ENCODE measurements around the gene CISD3.

Gene CISD3, protein sequence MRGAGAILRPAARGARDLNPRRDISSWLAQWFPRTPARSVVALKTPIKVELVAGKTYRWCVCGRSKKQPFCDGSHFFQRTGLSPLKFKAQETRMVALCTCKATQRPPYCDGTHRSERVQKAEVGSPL

GRCh38 chr17:38729886-38730525 is at the start of gene CISD3:
TSS of gene CISD3 (plus strand) at chr17:38730341. CDS start at chr17:38730359, 18 bp downstream.
- peak; percentile 85 for DNase-seq

- no peak for DNase-seq
Measured at GRCh38 chr17:38681096-38681495, 49.0 kb upstream of the CISD3 start.

- DNase-seq = no peak
Measured at GRCh38 chr17:38685491-38685890, 44.6 kb upstream of the CISD3 start.

DNA sequence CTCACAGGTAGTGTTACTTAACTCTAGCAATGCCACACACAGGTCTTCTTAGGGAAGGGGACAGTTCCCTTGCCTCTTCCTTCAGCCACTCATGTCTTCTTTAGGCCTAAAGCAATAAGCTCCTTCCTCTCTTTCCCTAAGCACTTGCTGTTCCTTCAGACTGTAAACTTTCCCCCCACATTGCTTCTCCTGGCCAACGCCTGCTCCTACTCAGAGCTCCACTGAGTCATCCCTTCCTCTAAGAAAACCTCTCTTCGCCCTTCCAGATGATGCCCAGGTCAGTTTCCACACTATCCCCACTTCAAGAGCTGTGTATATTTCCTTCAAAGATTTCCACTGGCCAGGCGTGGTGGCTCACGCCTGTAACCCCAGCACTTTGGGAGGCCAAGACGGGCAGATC is 42.9 kb upstream of the CISD3 start:
- no peak for DNase-seq

GRCh38 chr17:38690386-38690785 is 39.8 kb upstream of the CISD3 start:
- DNase-seq = no peak

DNA sequence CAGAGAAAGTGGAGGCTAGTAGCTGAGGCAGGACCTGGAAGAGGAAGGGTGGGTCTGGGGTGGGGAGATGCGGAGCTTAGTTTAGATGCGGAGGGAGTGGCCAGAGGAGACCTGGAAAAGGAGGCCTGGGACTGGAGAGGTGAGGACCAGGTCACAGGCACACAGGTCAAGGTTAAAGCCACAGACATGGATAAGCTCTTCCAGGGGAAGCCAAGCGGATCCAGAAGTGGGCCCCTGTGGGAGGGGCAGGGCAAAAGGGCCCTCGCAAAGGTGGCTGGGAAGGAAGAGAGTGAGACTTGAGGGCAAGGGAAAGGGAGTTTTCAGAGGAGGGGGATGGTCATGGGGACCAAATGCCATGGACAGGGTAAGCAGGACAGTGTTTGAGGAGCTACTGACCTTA is 39.0 kb upstream of the CISD3 start:
- DNase-seq = no peak

- no peak for DNase-seq
Measured at GRCh38 chr17:38693700-38694329, 36.3 kb upstream of the CISD3 start.

- DNase-seq = no peak
Measured at GRCh38 chr17:38697061-38697820, 32.9 kb upstream of the CISD3 start.

DNA sequence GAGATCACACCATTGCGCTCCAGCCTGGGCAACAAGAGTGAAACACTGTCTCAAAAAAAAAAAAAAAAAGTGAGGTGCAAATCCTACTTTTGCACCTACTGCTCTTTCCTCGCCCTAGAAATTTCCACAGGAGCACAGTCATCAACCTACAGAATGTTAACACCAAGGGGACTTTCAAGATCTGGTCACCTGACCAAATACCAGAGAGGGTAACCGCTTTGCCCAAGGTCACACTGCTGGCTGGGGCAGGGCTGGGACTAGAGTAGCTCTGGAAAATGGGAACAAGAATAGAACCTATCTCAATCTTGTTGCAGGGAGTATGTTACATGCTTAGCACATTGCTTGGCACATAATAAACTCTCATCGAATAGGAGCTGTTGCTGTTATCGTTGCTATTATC is 31.4 kb upstream of the CISD3 start:
- DNase-seq = no peak

- peak; percentile 62 for DNase-seq
Measured at GRCh38 chr17:38701504-38702165, 28.5 kb upstream of the CISD3 start.

- DNase-seq = peak; percentile 86
Measured at GRCh38 chr17:38702166-38702915, 27.8 kb upstream of the CISD3 start.

DNA sequence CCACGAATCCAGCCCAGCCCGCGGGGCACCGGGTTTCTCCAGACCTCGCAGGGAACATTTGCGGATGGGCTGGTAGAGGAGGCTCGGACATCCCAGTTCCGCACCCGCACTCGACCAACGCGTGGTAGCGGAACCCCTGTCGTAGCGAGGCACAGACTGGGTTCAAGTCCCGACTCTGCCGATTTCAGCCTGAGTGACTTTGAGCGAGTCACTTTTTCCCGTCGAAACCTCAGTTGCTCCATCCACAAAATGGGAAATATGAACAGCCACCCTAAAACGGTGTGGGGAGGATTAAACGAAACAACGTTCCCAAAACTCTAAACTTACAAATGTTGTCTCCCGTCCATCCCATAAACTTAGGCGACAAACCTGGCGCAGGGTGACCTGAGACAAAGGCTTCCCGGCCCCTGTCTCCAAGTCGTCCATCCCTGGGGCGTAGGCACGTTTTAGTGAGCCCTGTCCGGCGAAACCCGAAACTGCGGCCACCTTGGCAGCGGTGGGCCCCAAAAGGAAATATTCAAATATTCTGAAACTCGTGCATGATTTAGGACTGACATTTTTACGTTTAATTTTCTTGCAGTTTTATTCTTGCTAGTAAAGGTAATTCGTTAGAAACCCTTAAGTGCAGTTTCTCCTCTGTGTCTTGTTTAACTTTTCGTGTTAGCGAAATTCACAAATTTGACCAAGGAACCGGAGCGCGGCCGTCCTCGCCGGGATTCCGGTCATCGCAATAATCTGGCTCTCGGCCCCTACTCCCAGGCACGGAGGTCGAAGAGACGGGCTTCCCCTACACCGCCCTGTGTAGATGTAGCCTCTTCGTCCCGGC is 27.0 kb upstream of the CISD3 start:
- peak; percentile 44 for DNase-seq

- DNase-seq = peak; percentile 78
Measured at GRCh38 chr17:38703742-38704605, 26.2 kb upstream of the CISD3 start.

DNA sequence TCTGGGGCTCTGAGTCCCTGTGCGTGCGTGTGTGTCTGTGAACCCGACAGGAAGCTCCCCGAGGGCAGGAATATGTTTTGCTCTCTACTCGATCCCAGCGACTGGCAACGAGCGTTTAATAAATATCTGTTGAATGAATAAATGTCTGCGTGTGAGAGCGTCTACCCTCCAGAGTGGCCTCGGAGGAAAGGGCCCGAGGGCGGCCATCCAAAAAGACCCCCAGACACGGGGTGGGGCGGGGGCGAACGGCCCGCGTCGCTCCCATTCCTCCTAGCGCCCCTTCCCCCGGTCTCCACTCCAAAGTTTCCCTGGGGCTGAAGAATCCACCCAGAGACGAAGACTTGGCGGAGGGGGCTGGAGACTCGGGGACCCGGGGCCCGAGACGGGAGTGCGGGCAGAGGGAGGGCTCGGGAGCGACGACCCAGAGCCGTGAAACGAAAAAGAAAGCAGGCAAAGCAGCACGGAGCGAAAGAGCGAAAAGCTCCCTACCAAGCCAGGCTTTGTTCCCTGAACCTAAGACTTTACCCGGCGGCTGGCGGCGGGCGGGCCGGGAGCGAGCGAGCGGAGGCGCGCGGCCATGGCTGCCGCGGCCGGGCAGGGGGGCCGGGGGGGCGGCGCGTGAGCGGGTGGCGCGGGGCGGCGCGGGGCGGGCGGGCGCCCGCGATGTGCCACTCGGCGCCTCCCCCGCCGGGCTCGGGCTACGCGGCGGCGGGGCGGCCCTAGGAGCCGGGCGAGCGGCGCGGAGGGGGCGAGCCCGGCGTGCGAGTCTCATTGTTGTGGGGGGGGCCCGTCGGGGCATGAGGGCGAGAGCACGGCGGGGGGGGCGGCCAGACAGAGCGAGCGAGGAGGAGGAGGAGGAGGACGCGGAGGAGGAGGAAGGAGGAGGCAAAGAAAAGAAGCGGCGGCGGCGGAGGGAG is 25.3 kb upstream of the CISD3 start, which contains the start of gene MLLT6:
Gene MLLT6 (plus strand): TSS at position 668 of the 917 bp plus-strand sequence. CDS start 360 bp downstream, outside the sequence.
- DNase-seq = peak; percentile 70

DNA sequence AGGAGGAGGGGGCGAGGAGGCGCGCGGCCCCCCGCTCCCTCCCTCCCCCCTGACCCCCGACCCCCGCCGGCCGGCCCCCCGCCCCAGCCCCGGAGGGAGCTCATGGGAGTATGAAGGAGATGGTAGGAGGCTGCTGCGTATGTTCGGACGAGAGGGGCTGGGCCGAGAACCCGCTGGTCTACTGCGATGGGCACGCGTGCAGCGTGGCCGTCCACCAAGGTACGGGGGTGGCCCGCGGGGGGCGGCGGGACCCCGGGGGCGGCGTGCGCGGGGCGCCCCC is 24.7 kb upstream of the CISD3 start:
- DNase-seq = no peak

DNA sequence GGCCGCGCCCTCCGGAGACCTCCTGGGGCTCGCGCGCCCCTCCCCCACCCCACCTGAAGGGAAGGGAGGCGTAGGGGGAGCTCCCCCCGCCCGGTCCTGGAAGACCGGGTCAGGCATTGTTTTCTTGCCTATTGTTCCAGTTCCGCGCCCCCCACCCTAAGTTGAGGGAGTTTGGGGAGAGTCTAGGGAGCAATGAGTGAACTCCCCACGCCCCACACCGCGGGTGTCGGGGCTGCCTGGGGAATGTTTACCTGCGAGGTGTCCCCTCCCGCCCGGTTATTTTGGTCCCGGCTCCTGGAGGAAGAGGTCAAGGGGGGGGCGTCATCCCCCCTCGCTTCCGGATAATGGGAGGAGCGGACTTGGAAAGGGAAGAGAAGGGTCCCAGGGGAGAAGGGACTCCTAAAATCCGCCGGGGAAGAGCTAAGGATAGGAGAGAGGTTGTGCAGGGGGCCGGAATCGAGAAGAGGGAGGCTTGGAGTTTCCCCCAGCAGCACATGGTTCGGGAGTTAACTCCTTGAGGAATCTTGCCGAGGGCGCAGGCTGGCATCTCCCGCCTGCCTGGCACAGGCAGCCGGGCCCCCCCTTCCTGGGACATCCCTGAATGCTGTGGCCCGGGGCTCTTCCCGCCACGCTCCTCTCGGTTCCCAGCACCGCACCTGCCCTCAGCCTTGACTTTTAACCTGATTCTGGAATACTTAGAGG is 24.2 kb upstream of the CISD3 start:
- no peak for DNase-seq

GRCh38 chr17:38706505-38707216 is 23.5 kb upstream of the CISD3 start:
- DNase-seq = no peak

GRCh38 chr17:38707678-38708351 is 22.3 kb upstream of the CISD3 start:
- DNase-seq = no peak

Measured in hematopoietic multipotent progenitor cell treated with erythropoietin and hydrocortisone succinate and interleukin-3 and kit ligand, for 8 days (in vitro differentiated cells).